Type B pancreatic cell (in vitro differentiated cells): ENCODE measurements around the gene RAP1GAP2. TPM values are rescaled to one million over a fixed set of nuclear protein-coding genes. Genes with fewer than 3 reads are reported as not detected.
A peak's percentile ranks its signal among the peaks of the same experiment; 100 is the strongest.

ENCODE experiments used
- DNase-seq: peaks from one replicate; pipeline ENCODE4 v3.0.0; 2021; ENCODE audit warnings: mixed read lengths; ENCODE audit not compliant: unreplicated experiment; ENCODE audit errors: extremely low spot score
- H3K27ac Mint-ChIP-seq: 2 replicates; pipeline ENCODE4 v1.8.0; 2021; ENCODE audit warnings: mild to moderate bottlenecking, mixed read lengths
- H3K27me3 Mint-ChIP-seq: 2 replicates; pipeline ENCODE4 v1.8.0; 2021; ENCODE audit warnings: mixed read lengths
- H3K36me3 Mint-ChIP-seq: 2 replicates; pipeline ENCODE4 v1.8.0; 2021; ENCODE audit warnings: mixed read lengths
- H3K4me1 Mint-ChIP-seq: one replicate; pipeline ENCODE4 v1.8.0; 2021; ENCODE audit warnings: mixed read lengths; ENCODE audit not compliant: unreplicated experiment
- H3K4me3 Mint-ChIP-seq: 2 replicates; pipeline ENCODE4 v1.8.0; 2021; ENCODE audit warnings: mild to moderate bottlenecking, mixed read lengths
- H3K9me3 Mint-ChIP-seq: 2 replicates; pipeline ENCODE4 v1.8.0; 2021; ENCODE audit warnings: mixed read lengths
- total RNA-seq: library from RNA; stranded (reverse); gene quantifications from 2 replicates; pipeline ENCODE4 v1.2.1, GENCODE V29; 2021; ENCODE audit warnings: low replicate concordance
- TF ChIP-seq, protein P1 (sequence below): fragments of 200-600 bp; sonication (generic); conservative IDR thresholded peaks from 2 replicates; pipeline ENCODE4 v1.5.0; 2021; ENCODE audit warnings: antibody characterized with exemption, mild to moderate bottlenecking

Gene RAP1GAP2
- total RNA-seq, 1 donor from 2014 or later: 49.7 TPM

GRCh38 chr17:3006801-3007200, 210.6 kb downstream of the RAP1GAP2 start:
- Mint-ChIP-seq H3K4me1 (peaks cover 9% of the 10 kb centered on the region), H3K27me3 (no peaks in the 10 kb centered on the region), H3K27ac (peak overlapping the region; percentile 40), H3K4me3 (no peak overlapping the region), H3K36me3 (peaks cover 6% of the 10 kb centered on the region), H3K9me3 (no peaks in the 10 kb centered on the region)
- DNase-seq: no peak
- TF ChIP-seq, protein P1, sequence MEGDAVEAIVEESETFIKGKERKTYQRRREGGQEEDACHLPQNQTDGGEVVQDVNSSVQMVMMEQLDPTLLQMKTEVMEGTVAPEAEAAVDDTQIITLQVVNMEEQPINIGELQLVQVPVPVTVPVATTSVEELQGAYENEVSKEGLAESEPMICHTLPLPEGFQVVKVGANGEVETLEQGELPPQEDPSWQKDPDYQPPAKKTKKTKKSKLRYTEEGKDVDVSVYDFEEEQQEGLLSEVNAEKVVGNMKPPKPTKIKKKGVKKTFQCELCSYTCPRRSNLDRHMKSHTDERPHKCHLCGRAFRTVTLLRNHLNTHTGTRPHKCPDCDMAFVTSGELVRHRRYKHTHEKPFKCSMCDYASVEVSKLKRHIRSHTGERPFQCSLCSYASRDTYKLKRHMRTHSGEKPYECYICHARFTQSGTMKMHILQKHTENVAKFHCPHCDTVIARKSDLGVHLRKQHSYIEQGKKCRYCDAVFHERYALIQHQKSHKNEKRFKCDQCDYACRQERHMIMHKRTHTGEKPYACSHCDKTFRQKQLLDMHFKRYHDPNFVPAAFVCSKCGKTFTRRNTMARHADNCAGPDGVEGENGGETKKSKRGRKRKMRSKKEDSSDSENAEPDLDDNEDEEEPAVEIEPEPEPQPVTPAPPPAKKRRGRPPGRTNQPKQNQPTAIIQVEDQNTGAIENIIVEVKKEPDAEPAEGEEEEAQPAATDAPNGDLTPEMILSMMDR: no peak

- Mint-ChIP-seq H3K9me3 (no peaks in the 10 kb centered on the region), H3K4me3 (no peak overlapping the region), H3K27ac (peak overlapping the region; percentile 40), H3K36me3 (peaks cover 6% of the 10 kb centered on the region), H3K27me3 (no peaks in the 10 kb centered on the region), H3K4me1 (peaks cover 9% of the 10 kb centered on the region)
- DNase-seq: no peak
- TF ChIP-seq, protein P1: no peak
These were observed 211.4 kb downstream of the RAP1GAP2 start for GRCh38 chr17:3007651-3008121.

GRCh38 chr17:3008336-3009288, 212.4 kb downstream of the RAP1GAP2 start:
- H3K4me3 Mint-ChIP-seq: no peak overlapping the region
- H3K4me1 Mint-ChIP-seq: peaks cover 9% of the 10 kb centered on the region
- no peak overlapping the region for H3K27ac Mint-ChIP-seq
- TF ChIP-seq, protein P1: no peak
- peaks cover 6% of the 10 kb centered on the region for H3K36me3 Mint-ChIP-seq
- H3K9me3 Mint-ChIP-seq: no peaks in the 10 kb centered on the region
- H3K27me3 Mint-ChIP-seq: no peaks in the 10 kb centered on the region
- DNase-seq: no peak

GRCh38 chr17:3009411-3009920, 213.2 kb downstream of the RAP1GAP2 start:
- TF ChIP-seq, protein P1: no peak
- Mint-ChIP-seq H3K9me3 (no peaks in the 10 kb centered on the region), H3K36me3 (peaks cover 6% of the 10 kb centered on the region), H3K4me3 (no peak overlapping the region), H3K27ac (peak overlapping the region; percentile 51), H3K4me1 (peaks cover 9% of the 10 kb centered on the region), H3K27me3 (no peaks in the 10 kb centered on the region)
- DNase-seq: no peak

- Mint-ChIP-seq H3K27me3 (no peaks in the 10 kb centered on the region), H3K27ac (no peak overlapping the region), H3K36me3 (peaks cover 5% of the 10 kb centered on the region), H3K4me3 (no peak overlapping the region), H3K4me1 (no peaks in the 10 kb centered on the region), H3K9me3 (no peaks in the 10 kb centered on the region)
- no peak for DNase-seq
- TF ChIP-seq, protein P1: no peak
These were observed 215.7 kb downstream of the RAP1GAP2 start for GRCh38 chr17:3011891-3012290.
